Uterus (tissue), 2 donors: ENCODE measurements around the gene NTN4.
"Not testable (repeated sequence)": the region's sequence is repeated elsewhere in the genome, so short reads cannot be mapped to it uniquely, and the experiment has no call there.

Source experiments
- POLR2A ChIP-seq, 2 donors: fragments of 450-650 bp; IDR thresholded peaks; one replicate each; pipeline ENCODE4 v1.6.1; 2016; ENCODE audit warnings: antibody characterized with exemption in 2 of 2, mild to moderate bottlenecking in 1 of 2, moderate library complexity in 1 of 2
- TF ChIP-seq, protein P1 (sequence below), 4 experiments: fragments of 200-600 bp in 2 of 4; fragments of 450-650 bp in 2 of 4; sonication (generic) in 2 of 4; IDR thresholded peaks; one replicate each; pipeline ENCODE4 v1.5.1; 2016 to 2019; ENCODE audit warnings: antibody characterized with exemption in 4 of 4, mild to moderate bottlenecking in 2 of 4, moderate library complexity in 1 of 4

GRCh38 chr12:95654665-95655064 lies 135.9 kb downstream of the NTN4 start:
- TF ChIP-seq, protein P1, sequence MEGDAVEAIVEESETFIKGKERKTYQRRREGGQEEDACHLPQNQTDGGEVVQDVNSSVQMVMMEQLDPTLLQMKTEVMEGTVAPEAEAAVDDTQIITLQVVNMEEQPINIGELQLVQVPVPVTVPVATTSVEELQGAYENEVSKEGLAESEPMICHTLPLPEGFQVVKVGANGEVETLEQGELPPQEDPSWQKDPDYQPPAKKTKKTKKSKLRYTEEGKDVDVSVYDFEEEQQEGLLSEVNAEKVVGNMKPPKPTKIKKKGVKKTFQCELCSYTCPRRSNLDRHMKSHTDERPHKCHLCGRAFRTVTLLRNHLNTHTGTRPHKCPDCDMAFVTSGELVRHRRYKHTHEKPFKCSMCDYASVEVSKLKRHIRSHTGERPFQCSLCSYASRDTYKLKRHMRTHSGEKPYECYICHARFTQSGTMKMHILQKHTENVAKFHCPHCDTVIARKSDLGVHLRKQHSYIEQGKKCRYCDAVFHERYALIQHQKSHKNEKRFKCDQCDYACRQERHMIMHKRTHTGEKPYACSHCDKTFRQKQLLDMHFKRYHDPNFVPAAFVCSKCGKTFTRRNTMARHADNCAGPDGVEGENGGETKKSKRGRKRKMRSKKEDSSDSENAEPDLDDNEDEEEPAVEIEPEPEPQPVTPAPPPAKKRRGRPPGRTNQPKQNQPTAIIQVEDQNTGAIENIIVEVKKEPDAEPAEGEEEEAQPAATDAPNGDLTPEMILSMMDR (IDR thresholded peaks at IDR 0.05), result not testable (repeated sequence)
- TF ChIP-seq POLR2A (IDR thresholded peaks at IDR 0.05), result not testable (repeated sequence)
